GM12891 (cell line): ENCODE results near the gene FGF21.

ENCODE experiments used
- PAX5 ChIP-seq: IDR thresholded peaks from 2 replicates; pipeline ENCODE4 v1.6.1; 2011; ENCODE audit warnings: low read length, moderate library complexity, mild to moderate bottlenecking; ENCODE audit not compliant: insufficient read depth, severe bottlenecking
- POLR2A ChIP-seq: IDR thresholded peaks from 2 replicates; pipeline ENCODE4 v1.6.1; 2011; ENCODE audit warnings: low read depth, low read length, control low read depth

DNA sequence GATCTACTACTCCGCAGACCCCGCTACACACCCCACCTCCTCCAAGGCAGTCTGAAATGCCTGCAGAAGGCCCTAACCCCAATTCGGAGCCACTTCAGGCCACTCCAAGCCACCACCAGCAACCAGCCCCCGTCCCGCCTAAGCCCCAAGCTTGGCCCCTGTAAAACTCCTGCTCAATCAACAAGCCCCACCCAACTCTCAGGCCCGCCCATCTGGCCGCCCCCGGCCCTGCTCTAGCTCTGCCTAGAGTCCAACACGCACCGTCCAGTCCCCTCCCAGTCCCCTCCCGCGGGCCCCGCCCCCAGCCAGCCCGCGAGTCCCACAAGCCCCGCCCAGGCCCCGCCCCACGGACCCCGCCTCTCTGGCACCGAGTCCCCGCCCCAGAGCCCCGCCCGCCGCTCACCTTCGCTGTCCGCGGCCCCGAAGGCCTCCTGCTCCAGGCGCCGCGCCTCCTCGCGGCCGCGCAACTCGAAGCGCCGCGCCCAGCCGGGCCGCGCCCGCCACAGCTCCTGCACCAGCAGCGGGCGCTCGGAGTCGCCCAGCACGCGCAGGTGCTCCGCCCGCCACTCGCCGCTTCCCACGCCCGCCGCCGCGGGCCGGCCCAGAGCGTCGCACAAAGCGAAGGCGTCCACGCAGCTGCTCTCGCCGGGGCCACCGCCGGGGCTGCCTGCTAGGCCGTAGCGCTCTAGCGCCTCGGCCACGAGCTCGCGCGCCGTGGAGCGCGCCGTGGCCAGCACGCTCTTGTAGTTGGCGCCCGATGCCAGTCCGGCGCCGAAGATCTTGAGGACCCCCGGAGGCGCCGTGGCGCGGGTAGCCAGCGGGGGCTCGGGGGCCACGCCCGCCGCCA lies 16.5 kb upstream of the FGF21 start:
- no peak for TF ChIP-seq PAX5
- no peak for TF ChIP-seq POLR2A
